HL-60 (cell line): ENCODE measurements around the gene SENP7.

Experiments used
- DNase-seq, 2 experiments: peaks; one replicate each; pipeline ENCODE4 v3.0.0-alpha.2; 2010 to 2020; ENCODE audit warnings: low read depth in 1 of 2, low spot score in 1 of 2
- H3K27ac ChIP-seq: fragments of 250-450 bp; sonication (Bioruptor Pico); replicated peaks from 2 replicates; pipeline ENCODE4 v1.5.1; 2020; ENCODE audit warnings: mild to moderate bottlenecking, moderate library complexity
- H3K27me3 ChIP-seq: fragments of 250-450 bp; sonication (Bioruptor Pico); 2 replicates; pipeline ENCODE4 v1.5.1; 2021; ENCODE audit warnings: mild to moderate bottlenecking, moderate library complexity; ENCODE audit not compliant: insufficient read depth, poor library complexity, severe bottlenecking
- H3K4me3 ChIP-seq: replicated peaks from 2 replicates; pipeline ENCODE4 v1.5.1; 2011; ENCODE audit warnings: mild to moderate bottlenecking, control low read depth, low read length; ENCODE audit not compliant: insufficient read depth
- CTCF ChIP-seq: IDR thresholded peaks from one replicate; pipeline ENCODE4 v1.5.1; 2011; ENCODE audit warnings: low read length, control low read depth, inconsistent platforms; ENCODE audit not compliant: insufficient read depth
- GABPA ChIP-seq: IDR thresholded peaks from 2 replicates; pipeline ENCODE4 v1.6.1; 2012; ENCODE audit warnings: low read depth
- POLR2AphosphoS5 ChIP-seq: IDR thresholded peaks from 2 replicates; pipeline ENCODE4 v1.6.1; 2012; ENCODE audit warnings: low read depth
- REST ChIP-seq: IDR thresholded peaks from 2 replicates; pipeline ENCODE4 v1.6.1; 2012; ENCODE audit warnings: low read depth; ENCODE audit not compliant: insufficient replicate concordance
- SPI1 ChIP-seq: IDR thresholded peaks from 2 replicates; pipeline ENCODE4 v1.6.1; 2012; ENCODE audit warnings: low read depth, mild to moderate bottlenecking, borderline replicate concordance

Gene SENP7

GRCh38 chr3:101527906-101528305 is 14.9 kb upstream of the SENP7 start:
- no peak overlapping the region for H3K4me3 ChIP-seq
- DNase-seq = no peak
- TF ChIP-seq POLR2AphosphoS5 (no peak), SPI1 (no peak), GABPA (no peak), CTCF (no peak), REST (no peak)
- no peaks in the 10 kb centered on the region for H3K27me3 ChIP-seq
- no peak overlapping the region for H3K27ac ChIP-seq

- TF ChIP-seq CTCF (no peak), REST (no peak), POLR2AphosphoS5 (no peak), GABPA (no peak), SPI1 (no peak)
Observed at GRCh38 chr3:101527441-101527840, 14.4 kb upstream of the SENP7 start.

GRCh38 chr3:101521211-101521701 is 8.2 kb upstream of the SENP7 start:
- Histone ChIP-seq H3K4me3 (no peak overlapping the region), H3K27me3 (no peaks in the 10 kb centered on the region), H3K27ac (no peak overlapping the region)
- DNase-seq = no peak
- TF ChIP-seq POLR2AphosphoS5 (no peak), REST (no peak), SPI1 (no peak), GABPA (no peak), CTCF (no peak)

More at GRCh38 chr3:101527441-101527840, 14.4 kb upstream of the SENP7 start:
- Histone ChIP-seq H3K27ac (no peak overlapping the region), H3K4me3 (no peak overlapping the region), H3K27me3 (no peaks in the 10 kb centered on the region)
- no peak for DNase-seq
